Measurements from ENCODE around the gene IRF1. TPM values are rescaled to one million over a fixed set of nuclear protein-coding genes. Genes with fewer than 3 reads are reported as not detected.

IRF1 gene
- total and polyA plus RNA-seq, 2 of the 8 experiments (the other 6 are each of a cell fraction or from before 2014, with no cell fraction given): 4.0 to 8.5 TPM

GRCh38 chr5:132447196-132447595 is 43.4 kb downstream of the IRF1 start:
- Histone ChIP-seq H2BK5ac (ENCODE audit: low read depth, low read length) (no peak overlapping the region), H2AK5ac (ENCODE audit: low read depth, low read length) (no peak overlapping the region), H2BK12ac (ENCODE audit: low read depth, low read length) (no peak overlapping the region), H3K14ac (ENCODE audit: insufficient read length) (no peak overlapping the region), H2BK120ac (replicated peaks; ENCODE audit: low read depth, low read length) (no peak overlapping the region), H3K56ac (replicated peaks; ENCODE audit: insufficient read length, low read depth, low read length) (no peak overlapping the region), H3K36me3 (ENCODE audit: control insufficient read depth in 2 of 4, insufficient read depth in 4 of 4, low read length in 3 of 4) (no peaks in the 10 kb centered on the region), H3K4me2 (ENCODE audit: insufficient read depth in 1 of 2, low read depth in 2 of 2, low read length in 2 of 2) (no peak overlapping the region), H4K8ac (ENCODE audit: extremely low read depth, insufficient read depth, low read length) (no peak overlapping the region), H3K23ac (ENCODE audit: insufficient read length) (no peak overlapping the region), H3K4me3 (ENCODE audit: extremely low read depth in 1 of 4, insufficient read depth in 2 of 4, low read depth in 3 of 4, low read length in 4 of 4) (no peak overlapping the region), H4K91ac (replicated peaks; ENCODE audit: insufficient read length, low read length) (no peak overlapping the region), H3K27me3 (replicated peaks in 1 of 4; ENCODE audit: control insufficient read depth in 3 of 4, extremely low read depth in 1 of 4, insufficient read depth in 3 of 4, low read length in 3 of 4) (no peaks in the 10 kb centered on the region), H2BK20ac (ENCODE audit: low read length) (no peak overlapping the region), H3K79me2 (ENCODE audit: control insufficient read depth in 1 of 2, insufficient read depth in 2 of 2, low read length in 2 of 2) (no peaks in the 10 kb centered on the region), H4K20me1 (replicated peaks in 1 of 2; ENCODE audit: control insufficient read depth in 1 of 2, insufficient read depth in 2 of 2, low read length in 2 of 2) (no peaks in the 10 kb centered on the region), H3K9me3 (ENCODE audit: insufficient read depth in 2 of 2, low read depth in 1 of 2, low read length in 1 of 2) (no peaks in the 10 kb centered on the region), H4K5ac (ENCODE audit: insufficient read length, low read depth, low read length) (no peak overlapping the region), H3K79me1 (ENCODE audit: low read depth, low read length) (no peaks in the 10 kb centered on the region), H3K4me1 (replicated peaks in 1 of 4; ENCODE audit: control insufficient read depth in 3 of 4, insufficient read depth in 4 of 4, low read length in 3 of 4) (peaks cover 8 to 17% (median 12%) of the 10 kb centered on the region in 4 experiments), H3K9ac (replicated peaks in 1 of 4; ENCODE audit: extremely low read depth in 1 of 4, low read depth in 3 of 4, low read length in 3 of 4) (no peak overlapping the region), H3K18ac (ENCODE audit: extremely low read depth, low read length) (no peak overlapping the region), H2BK15ac (ENCODE audit: low read length) (0 out of 2 replicates have a peak overlapping the region, but pooled peaks have one; percentile 62), H3K23me2 (ENCODE audit: low read depth, low read length) (no peaks in the 10 kb centered on the region), H3K4ac (replicated peaks; ENCODE audit: insufficient read length, low read depth, low read length) (no peak overlapping the region), H2AFZ (ENCODE audit: low read length) (no peak overlapping the region), H3K27ac (ENCODE audit: low read depth, low read length) (no peak overlapping the region)
- POLR2A ChIA-PET (ENCODE audit: partially characterized antibody): interaction anchor here (0.6 to 2.5 kb wide), 4 partner anchors 11 to 49 kb away, joined by 3 to 8 read pairs (median 3); no protein-coding TSS in a partner anchor
- DNase-seq (ENCODE audit: low read depth in 1 of 2, low spot score in 2 of 2): no peak
- CTCF ChIA-PET (ENCODE audit: partially characterized antibody): interaction anchor here (0.8 to 4.5 kb wide), 9 partner anchors 8 to 61 kb away, joined by 3 to 17 read pairs (median 6); no protein-coding TSS in a partner anchor
- TF ChIP-seq MAX (IDR thresholded peaks at IDR 0.05): no peak
- TF ChIP-seq CHD2 (IDR thresholded peaks at IDR 0.05; ENCODE audit: low read length): no peak
- TF ChIP-seq SUZ12 (IDR thresholded peaks at IDR 0.05; ENCODE audit: low read length): no peak
- no peak for TF ChIP-seq BRCA1 (IDR thresholded peaks at IDR 0.05; ENCODE audit: low read depth, low read length)
- TF ChIP-seq ZNF274 (IDR thresholded peaks at IDR 0.05; ENCODE audit: borderline replicate concordance, extremely low read depth, low read length): no peak
- no peak for TF ChIP-seq TAF1 (IDR thresholded peaks at IDR 0.05; ENCODE audit: low read depth, low read length)
- TF ChIP-seq CTBP2 (IDR thresholded peaks at IDR 0.05; ENCODE audit: borderline replicate concordance, insufficient read depth, insufficient read length, low read length): no peak
- no peak for TF ChIP-seq KDM5A (IDR thresholded peaks at IDR 0.05; ENCODE audit: low read length)
- no peak for FAIRE-seq
- 82% methylated on average over 2 of the region's 2 CpGs; no CpG with 5 or more reads in 1 of the 2 experiments for WGBS, 2 experiments (ENCODE audit: extremely low coverage in 1 of 2, insufficient coverage in 1 of 2, insufficient read length in 1 of 2, insufficient replicate concordance in 2 of 2, low coverage in 1 of 2, low lambda C conversion rate in 2 of 2, missing lambda C conversion rate in 1 of 2)

Measured in H1 (cell line).